ENCODE data around the gene CLSTN3. TPM values are rescaled to one million over a fixed set of nuclear protein-coding genes. Genes with fewer than 3 reads are reported as not detected.

The CLSTN3 gene
- total and polyA plus RNA-seq, 4 donors, result 30.8 to 74.2 (median 37.0) TPM

- H3K4me1 ChIP-seq (ENCODE audit: control insufficient read depth in 5 of 5, insufficient read depth in 5 of 5, low read length in 5 of 5), result peaks cover 2 to 19% (median 5%) of the 10 kb centered on the region in 5 donors
- peaks cover 2 to 16% (median 9%) of the 10 kb centered on the region in 4 donors for H3K36me3 ChIP-seq (ENCODE audit: control insufficient read depth in 4 of 4, insufficient read depth in 4 of 4, low read length in 4 of 4)
- 76 to 84% methylated on average over 2 of the region's 2 CpGs for WGBS, 2 donors
- TF ChIP-seq, protein P1, sequence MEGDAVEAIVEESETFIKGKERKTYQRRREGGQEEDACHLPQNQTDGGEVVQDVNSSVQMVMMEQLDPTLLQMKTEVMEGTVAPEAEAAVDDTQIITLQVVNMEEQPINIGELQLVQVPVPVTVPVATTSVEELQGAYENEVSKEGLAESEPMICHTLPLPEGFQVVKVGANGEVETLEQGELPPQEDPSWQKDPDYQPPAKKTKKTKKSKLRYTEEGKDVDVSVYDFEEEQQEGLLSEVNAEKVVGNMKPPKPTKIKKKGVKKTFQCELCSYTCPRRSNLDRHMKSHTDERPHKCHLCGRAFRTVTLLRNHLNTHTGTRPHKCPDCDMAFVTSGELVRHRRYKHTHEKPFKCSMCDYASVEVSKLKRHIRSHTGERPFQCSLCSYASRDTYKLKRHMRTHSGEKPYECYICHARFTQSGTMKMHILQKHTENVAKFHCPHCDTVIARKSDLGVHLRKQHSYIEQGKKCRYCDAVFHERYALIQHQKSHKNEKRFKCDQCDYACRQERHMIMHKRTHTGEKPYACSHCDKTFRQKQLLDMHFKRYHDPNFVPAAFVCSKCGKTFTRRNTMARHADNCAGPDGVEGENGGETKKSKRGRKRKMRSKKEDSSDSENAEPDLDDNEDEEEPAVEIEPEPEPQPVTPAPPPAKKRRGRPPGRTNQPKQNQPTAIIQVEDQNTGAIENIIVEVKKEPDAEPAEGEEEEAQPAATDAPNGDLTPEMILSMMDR (IDR thresholded peaks at IDR 0.05; ENCODE audit: control extremely low read depth, extremely low read depth), result no peak
- H3K4me3 ChIP-seq, result no peak overlapping the region
- H3K27ac ChIP-seq (ENCODE audit: low read depth in 1 of 2, low read length in 1 of 2), result no peak overlapping the region
- no peak overlapping the region for H3K9ac ChIP-seq (ENCODE audit: insufficient read depth in 1 of 2, low read length in 2 of 2)
- no peaks in the 10 kb centered on the region for H3K27me3 ChIP-seq (ENCODE audit: control insufficient read depth in 3 of 3, insufficient read depth in 3 of 3, low read length in 2 of 3)
- DNase-seq, result no peak
- H3K9me3 ChIP-seq (ENCODE audit: control insufficient read depth in 4 of 4, insufficient read depth in 3 of 4, low read length in 3 of 4), result no peaks in the 10 kb centered on the region
- no peak for ATAC-seq (ENCODE audit: insufficient read depth, low FRiP score)
Measured at GRCh38 chr12:7193674-7194073, 63.5 kb downstream of the CLSTN3 start.

GRCh38 chr12:7197841-7198240 is 67.7 kb downstream of the CLSTN3 start:
- TF ChIP-seq, protein P1 (IDR thresholded peaks at IDR 0.05; ENCODE audit: control extremely low read depth, extremely low read depth), result no peak
- WGBS, 2 donors, result 69 to 86% methylated on average over 2 of the region's 2 CpGs
- Histone ChIP-seq H3K9me3 (ENCODE audit: control insufficient read depth in 4 of 4, insufficient read depth in 3 of 4, low read length in 3 of 4) (no peaks in the 10 kb centered on the region), H3K9ac (ENCODE audit: insufficient read depth in 1 of 2, low read length in 2 of 2) (no peak overlapping the region), H3K27ac (ENCODE audit: low read depth in 1 of 2, low read length in 1 of 2) (no peak overlapping the region), H3K27me3 (ENCODE audit: control insufficient read depth in 3 of 3, insufficient read depth in 3 of 3, low read length in 2 of 3) (no peaks in the 10 kb centered on the region), H3K4me1 (ENCODE audit: control insufficient read depth in 5 of 5, insufficient read depth in 5 of 5, low read length in 5 of 5) (peaks cover 0 to 2% (median 0%) of the 10 kb centered on the region in 5 donors), H3K4me3 (no peak overlapping the region), H3K36me3 (ENCODE audit: control insufficient read depth in 4 of 4, insufficient read depth in 4 of 4, low read length in 4 of 4) (peaks cover 17 to 28% (median 22%) of the 10 kb centered on the region in 4 donors)
- DNase-seq (no peak), ATAC-seq (ENCODE audit: insufficient read depth, low FRiP score) (no peak)

DNA sequence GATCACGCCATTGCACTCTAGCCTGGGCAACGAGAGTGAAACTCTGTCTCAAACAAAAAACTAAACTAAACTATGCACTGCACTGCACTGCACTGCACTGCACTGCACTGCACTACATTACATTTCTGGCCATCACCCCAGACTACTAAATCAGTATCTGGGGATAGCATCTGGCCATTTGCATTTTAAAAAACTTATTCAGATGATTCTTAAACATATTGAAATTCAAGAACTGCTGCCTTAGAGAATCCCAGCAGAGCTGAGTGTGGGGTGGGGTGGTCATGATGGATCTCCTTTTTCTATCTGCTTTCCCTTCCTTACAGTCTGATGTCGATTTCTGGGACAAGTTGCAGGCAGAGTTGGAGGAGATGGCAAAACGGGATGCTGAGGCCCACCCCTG is 72.9 kb downstream of the CLSTN3 start:
- Histone ChIP-seq H3K9me3 (ENCODE audit: control insufficient read depth in 4 of 4, insufficient read depth in 3 of 4, low read length in 3 of 4) (no peaks in the 10 kb centered on the region), H3K4me1 (ENCODE audit: control insufficient read depth in 5 of 5, insufficient read depth in 5 of 5, low read length in 5 of 5) (peaks cover 0 to 2% (median 0%) of the 10 kb centered on the region in 5 donors), H3K27ac (ENCODE audit: low read depth in 1 of 2, low read length in 1 of 2) (no peak overlapping the region), H3K27me3 (ENCODE audit: control insufficient read depth in 3 of 3, insufficient read depth in 3 of 3, low read length in 2 of 3) (no peaks in the 10 kb centered on the region), H3K9ac (ENCODE audit: insufficient read depth in 1 of 2, low read length in 2 of 2) (no peak overlapping the region), H3K36me3 (ENCODE audit: control insufficient read depth in 4 of 4, insufficient read depth in 4 of 4, low read length in 4 of 4) (peaks cover 25 to 46% (median 33%) of the 10 kb centered on the region in 4 donors), H3K4me3 (no peak overlapping the region)
- DNase-seq (no peak), ATAC-seq (ENCODE audit: insufficient read depth, low FRiP score) (no peak)
- TF ChIP-seq, protein P1 (IDR thresholded peaks at IDR 0.05; ENCODE audit: control extremely low read depth, extremely low read depth), result no peak
- WGBS, 2 donors, result 94 to 96% methylated on average over 4 of the region's 4 CpGs

DNA sequence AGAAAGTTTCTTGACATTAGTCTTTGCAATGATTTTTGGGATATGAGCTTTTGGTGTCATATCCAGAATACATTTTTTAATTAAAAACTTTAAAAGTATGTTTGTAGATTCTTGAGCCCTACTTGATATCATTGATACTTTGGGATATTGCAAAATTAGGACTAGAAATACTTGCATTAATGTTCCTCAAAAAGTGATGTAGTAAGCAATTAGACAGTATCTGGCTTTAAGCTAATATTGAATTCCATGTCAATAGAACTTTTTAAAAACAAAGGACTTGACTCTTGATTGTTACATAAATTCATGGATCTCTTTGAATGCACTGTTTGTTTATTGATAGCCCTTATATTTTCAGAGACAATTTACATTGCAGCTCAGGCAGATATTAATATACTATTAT is 74.9 kb downstream of the CLSTN3 start:
- Histone ChIP-seq H3K27ac (ENCODE audit: low read depth in 1 of 2, low read length in 1 of 2) (no peak overlapping the region), H3K9me3 (ENCODE audit: control insufficient read depth in 4 of 4, insufficient read depth in 3 of 4, low read length in 3 of 4) (peaks cover 0 to 8% (median 0%) of the 10 kb centered on the region in 4 donors), H3K4me3 (no peak overlapping the region), H3K9ac (ENCODE audit: insufficient read depth in 1 of 2, low read length in 2 of 2) (no peak overlapping the region), H3K27me3 (ENCODE audit: control insufficient read depth in 3 of 3, insufficient read depth in 3 of 3, low read length in 2 of 3) (no peaks in the 10 kb centered on the region), H3K36me3 (ENCODE audit: control insufficient read depth in 4 of 4, insufficient read depth in 4 of 4, low read length in 4 of 4) (peaks cover 35 to 57% (median 48%) of the 10 kb centered on the region in 4 donors), H3K4me1 (ENCODE audit: control insufficient read depth in 5 of 5, insufficient read depth in 5 of 5, low read length in 5 of 5) (no peaks in the 10 kb centered on the region)
- TF ChIP-seq, protein P1 (IDR thresholded peaks at IDR 0.05; ENCODE audit: control extremely low read depth, extremely low read depth), result no peak
- no peak for ATAC-seq (ENCODE audit: insufficient read depth, low FRiP score)
- DNase-seq, result no peak

Measured in lung (tissue), 12 donors.